Fibroblast of lung (primary cell): Measurements from ENCODE around the gene ZSWIM5.

Experiments
- CTCF ChIP-seq, 2 donors: IDR thresholded peaks in 1 of 2; conservative IDR thresholded peaks in 1 of 2; 1 replicate in 1 of 2; 2 replicates in 1 of 2; pipeline ENCODE4 v1.5.1; 2011 to 2012; ENCODE audit warnings: low read length in 2 of 2, control low read depth in 1 of 2, inconsistent platforms in 1 of 2, low read depth in 1 of 2, mild to moderate bottlenecking in 1 of 2
- EZH2 ChIP-seq: IDR thresholded peaks from 2 replicates; pipeline ENCODE4 v1.5.1; 2012; ENCODE audit warnings: low read length, control low read depth, mild to moderate bottlenecking; ENCODE audit errors: missing control alignments

DNA sequence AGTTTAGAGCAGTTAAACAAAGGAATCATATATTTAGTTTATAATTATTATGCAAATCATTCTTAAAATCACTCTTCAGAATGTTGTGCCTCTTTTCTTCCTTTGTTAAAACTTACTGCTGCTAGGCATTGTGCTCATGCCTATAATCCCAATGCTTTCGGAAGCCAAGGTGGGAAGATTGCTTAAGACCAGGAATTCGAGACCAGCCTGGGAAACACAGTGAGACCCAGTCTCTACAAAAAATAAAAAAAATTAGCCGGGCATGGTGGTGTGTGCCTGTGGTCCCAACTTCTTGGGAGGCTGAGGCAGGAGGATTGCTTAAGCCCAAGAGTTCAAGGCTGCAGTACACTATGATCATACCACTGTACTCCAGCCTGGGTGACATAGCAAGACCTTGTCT lies 33.6 kb downstream of the ZSWIM5 start:
- TF ChIP-seq CTCF (conservative IDR thresholded peaks at IDR 0.05 in 1 of 2, IDR thresholded peaks at IDR 0.05 in 1 of 2; ENCODE audit: low read depth in 1 of 2, low read length in 2 of 2) (no peak), EZH2 (no peak)
